ENCODE measurements around the gene ARTN. TPM values are rescaled to one million over a fixed set of nuclear protein-coding genes. Genes with fewer than 3 reads are reported as not detected.
A peak's percentile ranks its signal among the peaks of the same experiment; 100 is the strongest.

Gene ARTN
- total RNA-seq, 1 experiment from 2014 or later = 36.0 TPM

GRCh38 chr1:43946236-43947060 is 12.8 kb downstream of the ARTN start, which contains the start of gene IPO13:
Gene IPO13, plus strand, starts transcription at chr1:43946950. Its CDS starts 651 bp downstream, at chr1:43947601.
- H3K9ac ChIP-seq (ENCODE audit: low read length) = peak within 1 kb of the TSS; percentile 97
- peaks cover 29% of the 10 kb centered on the region for H3K4me1 ChIP-seq (ENCODE audit: insufficient read depth, low read length)
- intact Hi-C loops (cut with micrococcal nuclease) = loop anchor here (2.0 to 5.0 kb wide), 2 partner anchors 22 to 239 kb away; partner anchors contain the start of gene ST3GAL3
- no peaks in the 10 kb centered on the region for H3K9me3 ChIP-seq (ENCODE audit: low read length)
- H2AFZ ChIP-seq (ENCODE audit: low read length) = peak within 1 kb of the TSS; percentile 86
- DNase-seq (peak; percentile 96), ATAC-seq (peak; percentile 93)
- no peaks in the 10 kb centered on the region for H3F3A ChIP-seq (ENCODE audit: low read length, unreplicated experiment)
- POLR2A ChIA-PET (ENCODE audit: unreplicated experiment) = interaction anchor here (0.5 kb wide), 1 partner anchor 125 kb away, joined by 4 read pairs; no protein-coding TSS in a partner anchor
- H3K27me3 ChIP-seq (ENCODE audit: low read length) = no peaks in the 10 kb centered on the region
- H3K36me3 ChIP-seq (ENCODE audit: low read depth, low read length) = peaks cover 6% of the 10 kb centered on the region; the same call in 1 of the 2 replicates
- BruUV-seq (replicated peaks) = no TSS peak
- CTCF ChIA-PET = interaction anchor here (1.1 to 2.2 kb wide), 3 partner anchors 11 to 183 kb away, joined by 7 to 9 read pairs (median 9); partner anchors contain the start of gene ARTN
- no peaks in the 10 kb centered on the region for H4K20me1 ChIP-seq (ENCODE audit: low read length)
- H3K79me2 ChIP-seq (ENCODE audit: low read length) = peaks cover 60% of the 10 kb centered on the region
- peak within 1 kb of the TSS; percentile 100 for H3K4me2 ChIP-seq (ENCODE audit: low read length)
- H3K27ac ChIP-seq (ENCODE audit: low read length) = peak within 1 kb of the TSS; percentile 84
- peak within 1 kb of the TSS; percentile 99 for H3K4me3 ChIP-seq (ENCODE audit: low read length)
- TF ChIP-seq EZH2phosphoT487 (IDR thresholded peaks at IDR 0.05; ENCODE audit: borderline replicate concordance, low read length) (no peak), CTCF (conservative IDR thresholded peaks at IDR 0.05; ENCODE audit: low read depth, low read length) (peak; percentile 79)
- H3K9me2 ChIP-seq (replicated peaks; ENCODE audit: low read length) = no peaks in the 10 kb centered on the region

- Histone ChIP-seq H3F3A (ENCODE audit: low read length, unreplicated experiment) (no peaks in the 10 kb centered on the region), H2AFZ (ENCODE audit: low read length) (peak overlapping the region; percentile 86), H4K20me1 (ENCODE audit: low read length) (no peaks in the 10 kb centered on the region), H3K9me3 (ENCODE audit: low read length) (no peaks in the 10 kb centered on the region), H3K4me3 (ENCODE audit: low read length) (peak overlapping the region; percentile 99), H3K4me1 (ENCODE audit: insufficient read depth, low read length) (peaks cover 35% of the 10 kb centered on the region), H3K36me3 (ENCODE audit: low read depth, low read length) (peaks cover 6% of the 10 kb centered on the region; the same call in 1 of the 2 replicates), H3K27ac (ENCODE audit: low read length) (peak overlapping the region; percentile 84), H3K9ac (ENCODE audit: low read length) (peak overlapping the region; percentile 97), H3K27me3 (ENCODE audit: low read length) (no peaks in the 10 kb centered on the region), H3K79me2 (ENCODE audit: low read length) (peaks cover 68% of the 10 kb centered on the region), H3K9me2 (replicated peaks; ENCODE audit: low read length) (no peaks in the 10 kb centered on the region), H3K4me2 (ENCODE audit: low read length) (peak overlapping the region; percentile 100)
- CTCF ChIA-PET = interaction anchor here (2.2 kb wide), 1 partner anchor 14 kb away, joined by 7 read pairs; the partner anchor contains the start of gene ARTN
- POLR2A ChIA-PET (ENCODE audit: unreplicated experiment) = interaction anchor here (0.6 kb wide), 1 partner anchor 298 kb away, joined by 4 read pairs; the partner anchor contains the start of gene KDM4A
- TF ChIP-seq EZH2phosphoT487 (IDR thresholded peaks at IDR 0.05; ENCODE audit: borderline replicate concordance, low read length) (no peak), EZH2 (IDR thresholded peaks at IDR 0.05; ENCODE audit: low read length, unreplicated experiment) (no peak), CTCF (conservative IDR thresholded peaks at IDR 0.05; ENCODE audit: low read depth, low read length) (no peak)
- TSS peak; percentile 64 for BruUV-seq (replicated peaks)
- no peak for ATAC-seq
- intact Hi-C loops (cut with micrococcal nuclease) = loop anchor here (2.0 to 5.0 kb wide), 2 partner anchors 22 to 240 kb away; partner anchors contain the start of gene ST3GAL3
- DNase-seq = no peak
These were observed 13.7 kb downstream of the ARTN start for GRCh38 chr1:43947061-43947873.

All from PC-3 (cell line).